Measurements from ENCODE around the gene TACC3. TPM values are rescaled to one million over a fixed set of nuclear protein-coding genes. Genes with fewer than 3 reads are reported as not detected.
A peak's percentile ranks its signal among the peaks of the same experiment; 100 is the strongest.

The TACC3 gene
- polyA plus RNA-seq, 1 experiment: 24.0 TPM

GRCh38 chr4:1721666-1722550, 587 bp downstream of the TACC3 start:
- Histone ChIP-seq H3K36me3 (ENCODE audit: control insufficient read depth, insufficient read depth, low read length) (peaks cover 14% of the 10 kb centered on the region), H3K4me3 (ENCODE audit: low read depth, low read length) (peak overlapping the region; percentile 82), H3K27me3 (ENCODE audit: control insufficient read depth, insufficient read depth, low read length) (no peaks in the 10 kb centered on the region)
- DNase-seq (ENCODE audit: low read depth): no peak
- no peak for TF ChIP-seq CTCF (IDR thresholded peaks at IDR 0.05; ENCODE audit: insufficient read depth, low read depth, low read length)
- ChIA-PET POLR2A (interaction anchor here (0.8 kb wide), 1 partner anchor 10 kb away, joined by 5 read pairs; the partner anchor contains the start of gene SLBP), CTCF (interaction anchor here (0.9 to 11.5 kb wide), 3 partner anchors 8 to 30 kb away, joined by 3 to 167 read pairs (median 13); no protein-coding TSS in a partner anchor)

DNA sequence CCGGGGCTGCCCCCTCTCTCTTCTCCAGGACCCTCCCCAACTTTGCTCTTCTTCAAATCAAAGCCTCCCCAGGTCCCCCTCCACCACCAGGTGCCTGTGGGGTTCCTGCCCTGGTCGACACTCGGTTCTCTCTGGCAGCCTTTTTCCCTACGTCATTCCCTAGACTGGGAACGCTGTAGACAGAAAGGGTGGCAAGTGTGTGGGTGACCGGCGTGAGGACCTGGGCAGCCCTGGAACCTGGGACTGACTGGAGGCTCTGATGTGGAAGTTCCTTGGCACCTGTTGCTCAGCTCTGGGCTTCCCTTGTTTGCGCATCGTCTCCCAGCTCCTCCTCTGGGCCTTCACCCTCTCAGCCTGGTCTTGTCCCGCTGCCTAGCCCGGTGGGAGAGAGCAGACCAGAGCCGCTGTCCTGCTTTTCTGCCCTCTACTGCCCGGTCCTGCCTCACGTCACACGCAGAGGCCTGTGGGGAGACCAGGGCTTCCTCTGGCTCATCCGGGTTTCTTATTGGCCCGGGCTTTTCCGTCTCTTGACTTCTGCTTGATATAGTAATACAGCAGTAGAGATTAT, 1.3 kb downstream of the TACC3 start:
- peak overlapping the region; percentile 82 for H3K4me3 ChIP-seq (ENCODE audit: low read depth, low read length)
- no peak for TF ChIP-seq CTCF (IDR thresholded peaks at IDR 0.05; ENCODE audit: insufficient read depth, low read depth, low read length)
- POLR2A ChIA-PET: no interaction called here
- peaks cover 8% of the 10 kb centered on the region; the same call in 1 of the 2 replicates for H3K36me3 ChIP-seq (ENCODE audit: control insufficient read depth, insufficient read depth, low read length)
- no peaks in the 10 kb centered on the region for H3K27me3 ChIP-seq (ENCODE audit: control insufficient read depth, insufficient read depth, low read length)
- DNase-seq (ENCODE audit: low read depth): no peak
- CTCF ChIA-PET: interaction anchor here (0.9 to 11.5 kb wide), 3 partner anchors 8 to 366 kb away, joined by 3 to 167 read pairs (median 3); no protein-coding TSS in a partner anchor

GRCh38 chr4:1723131-1723801, 1.9 kb downstream of the TACC3 start:
- POLR2A ChIA-PET: no interaction called here
- CTCF ChIA-PET: interaction anchor here (0.9 to 11.5 kb wide), 3 partner anchors 9 to 367 kb away, joined by 3 to 167 read pairs (median 3); no protein-coding TSS in a partner anchor
- no peak overlapping the region for H3K4me3 ChIP-seq (ENCODE audit: low read depth, low read length)
- no peak for TF ChIP-seq CTCF (IDR thresholded peaks at IDR 0.05; ENCODE audit: insufficient read depth, low read depth, low read length)
- H3K36me3 ChIP-seq (ENCODE audit: control insufficient read depth, insufficient read depth, low read length): peaks cover 6% of the 10 kb centered on the region
- no peak for DNase-seq (ENCODE audit: low read depth)
- no peaks in the 10 kb centered on the region for H3K27me3 ChIP-seq (ENCODE audit: control insufficient read depth, insufficient read depth, low read length)

DNA sequence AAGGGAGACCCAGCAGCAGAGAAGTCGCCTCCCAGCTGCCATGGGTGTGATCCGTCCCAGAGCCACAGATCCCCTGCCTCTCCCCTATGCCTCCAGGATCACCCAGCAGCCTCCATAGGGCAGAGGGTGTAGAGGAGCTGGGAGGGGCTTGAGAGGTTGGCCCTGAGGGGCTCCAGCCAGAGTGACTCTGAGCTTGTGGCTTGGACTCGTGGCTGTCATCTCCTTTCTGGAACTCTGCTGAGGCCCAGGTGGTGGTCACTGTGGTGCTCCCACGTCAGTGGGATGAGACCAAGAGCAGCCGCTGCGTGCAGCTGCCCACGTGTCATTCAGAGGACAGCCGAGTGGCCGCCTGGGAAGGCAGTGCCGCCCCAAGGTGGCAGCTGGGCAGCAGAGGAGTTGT, 4.2 kb downstream of the TACC3 start:
- H3K36me3 ChIP-seq (ENCODE audit: control insufficient read depth, insufficient read depth, low read length): peaks cover 9% of the 10 kb centered on the region
- no peak for TF ChIP-seq CTCF (IDR thresholded peaks at IDR 0.05; ENCODE audit: insufficient read depth, low read depth, low read length)
- ChIA-PET CTCF (interaction anchor here (0.6 to 11.5 kb wide), 6 partner anchors 9 to 372 kb away, joined by 3 to 167 read pairs (median 6); no protein-coding TSS in a partner anchor), POLR2A (no interaction called here)
- DNase-seq (ENCODE audit: low read depth): no peak
- H3K4me3 ChIP-seq (ENCODE audit: low read depth, low read length): no peak overlapping the region
- no peaks in the 10 kb centered on the region for H3K27me3 ChIP-seq (ENCODE audit: control insufficient read depth, insufficient read depth, low read length)
